Renal cortical epithelial cell (primary cell): ENCODE results near the gene KCNC3. TPM values are rescaled to one million over a fixed set of nuclear protein-coding genes. Genes with fewer than 3 reads are reported as not detected.

ENCODE experiments used
- DNase-seq: peaks from one replicate; pipeline ENCODE4 v3.0.0-alpha.2; 2011; ENCODE audit warnings: low read depth
- total RNA-seq: library from RNA; depleted of rRNA; stranded (reverse); fragments of >200 nt; gene quantifications from 2 replicates; pipeline ENCODE4 v1.2.3, GENCODE V29; 2014

Gene KCNC3
- total RNA-seq, 1 donor from 2014 or later, result 6.5 TPM

DNA sequence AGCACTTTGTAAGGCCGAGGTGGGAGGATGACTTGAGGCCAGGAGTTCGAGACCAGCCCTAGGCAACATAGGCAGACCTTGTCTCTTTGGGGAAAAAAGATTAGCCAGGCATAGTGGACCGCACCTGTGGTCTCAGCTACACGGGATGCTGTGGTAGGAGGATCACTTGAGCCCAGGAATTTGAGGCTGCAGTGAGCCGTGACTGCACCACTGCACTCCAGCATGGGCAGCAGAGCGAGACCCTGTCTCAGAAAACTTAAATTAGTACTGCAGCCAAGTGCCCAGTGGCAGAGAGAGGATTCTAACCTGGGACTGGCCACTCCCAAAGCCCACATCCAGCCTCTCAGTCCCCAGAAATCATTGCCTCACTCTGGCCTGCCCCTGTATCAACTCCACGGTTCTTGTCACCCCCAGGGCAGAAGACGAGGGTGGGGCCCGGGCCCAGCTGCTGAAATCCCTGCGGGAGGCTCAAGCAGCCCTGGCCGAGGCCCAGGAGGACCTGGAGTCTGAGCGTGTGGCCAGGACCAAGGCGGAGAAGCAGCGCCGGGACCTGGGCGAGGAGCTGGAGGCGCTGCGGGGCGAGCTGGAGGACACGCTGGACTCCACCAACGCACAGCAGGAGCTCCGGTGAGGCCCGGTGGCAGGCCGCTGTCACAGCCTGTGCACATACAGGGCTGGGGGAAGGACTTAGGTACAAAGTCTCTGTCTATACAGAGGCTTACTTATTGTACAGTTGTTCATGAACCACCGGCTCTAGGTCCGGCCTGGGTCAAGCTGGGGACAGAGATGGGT, 53.4 kb downstream of the KCNC3 start:
- DNase-seq, result no peak

DNA sequence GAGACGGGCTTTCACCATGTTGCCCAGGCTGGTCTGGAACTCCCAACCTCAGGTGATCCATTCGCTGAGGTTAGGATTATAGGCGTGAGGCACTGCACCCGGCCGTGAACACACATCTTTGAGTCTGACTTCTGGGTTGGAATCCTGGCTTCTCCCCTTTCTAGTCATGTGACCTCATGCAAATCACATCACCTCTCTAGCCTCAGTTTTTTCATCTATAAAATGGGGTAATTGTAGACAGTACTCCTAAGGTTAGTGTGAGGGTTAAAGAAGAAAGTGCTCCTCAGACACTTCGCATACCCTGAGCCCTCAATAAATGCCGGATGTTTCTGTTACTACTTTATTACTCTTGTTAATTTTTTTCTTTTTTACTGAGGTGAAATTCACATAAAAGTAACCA, 55.4 kb downstream of the KCNC3 start:
- DNase-seq, result no peak

GRCh38 chr19:50272263-50272897, 56.8 kb downstream of the KCNC3 start:
- DNase-seq, result no peak

DNA sequence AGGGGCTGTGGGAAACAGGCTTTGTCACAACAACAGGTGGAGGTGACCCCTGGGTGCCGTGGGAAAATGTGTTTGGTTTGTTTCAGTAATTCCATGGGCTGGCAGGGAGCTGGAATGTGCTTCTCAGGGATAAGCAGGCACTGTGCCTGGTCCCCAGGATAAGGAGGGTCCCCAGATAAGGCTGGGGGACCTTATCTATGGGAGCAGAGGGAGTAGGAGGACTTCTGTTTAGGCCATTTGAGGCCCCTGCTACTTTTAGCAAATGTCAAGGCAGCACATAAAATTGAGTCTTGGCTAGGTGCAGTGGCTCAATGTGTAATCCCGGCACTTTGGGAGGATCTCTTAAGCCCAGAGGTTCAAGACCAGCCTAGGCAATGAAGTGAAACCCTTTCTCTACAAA, 59.5 kb downstream of the KCNC3 start:
- no peak for DNase-seq

DNA sequence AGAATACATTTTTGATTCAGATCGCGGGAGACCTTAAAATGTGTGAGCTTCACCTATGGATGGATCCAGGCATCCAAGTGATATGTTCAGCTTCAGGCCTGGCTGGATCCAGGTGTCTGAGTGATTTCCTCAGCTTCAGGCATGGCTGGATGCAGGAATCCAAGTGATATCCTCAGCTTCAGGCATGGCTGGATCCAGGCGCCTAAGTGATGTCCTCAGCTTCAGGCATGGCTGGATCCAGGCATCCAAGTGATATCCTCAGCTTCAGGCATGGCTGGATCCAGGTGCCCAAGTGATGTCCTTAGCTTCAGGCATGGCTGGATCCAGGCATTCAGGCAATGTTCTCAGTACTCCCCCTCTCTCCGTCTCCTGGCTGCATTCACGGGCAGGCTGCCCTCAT, 60.7 kb downstream of the KCNC3 start:
- no peak for DNase-seq

GRCh38 chr19:50268041-50268440, 61.1 kb downstream of the KCNC3 start:
- DNase-seq, result no peak

- DNase-seq, result no peak
These were observed 62.3 kb downstream of the KCNC3 start for GRCh38 chr19:50266896-50267295.

DNA sequence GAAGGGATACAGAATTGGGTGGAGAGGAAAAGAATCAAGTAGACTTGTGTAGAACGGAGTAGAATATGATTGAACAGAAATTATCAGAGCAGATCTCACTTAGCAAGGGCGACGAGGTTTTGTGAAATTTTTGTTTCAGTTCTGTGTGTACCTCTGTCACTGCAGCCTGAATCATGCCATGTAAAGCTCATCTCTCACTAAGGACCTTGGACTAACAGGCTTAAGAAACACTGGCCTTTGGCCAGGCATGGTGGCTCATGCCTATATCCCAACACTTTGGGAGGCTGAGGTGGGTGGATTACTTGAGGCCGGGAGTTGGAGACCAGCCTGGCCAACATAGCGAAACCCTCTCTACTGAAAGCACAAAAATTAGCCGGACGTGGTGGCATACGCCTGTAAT, 63.1 kb downstream of the KCNC3 start:
- DNase-seq, result no peak

GRCh38 chr19:50264483-50265186, 64.5 kb downstream of the KCNC3 start:
- no peak for DNase-seq

- DNase-seq, result no peak
These were observed 66.0 kb downstream of the KCNC3 start for GRCh38 chr19:50263176-50263575.

Other genes with a start within 250 kb of the KCNC3 start
- not detected in 2 replicates for gene IZUMO2, start 166.1 kb downstream of the KCNC3 start, total RNA-seq
- gene MYH14, start 125.8 kb downstream of the KCNC3 start, total RNA-seq, result 0.85 and 36.5 TPM in 2 replicates
- gene NAPSA, start 36.3 kb upstream of the KCNC3 start, total RNA-seq, result 15.2 TPM in 1 of 2 replicates, not detected in the other
- gene NR1H2, start 47.1 kb upstream of the KCNC3 start, total RNA-seq, result 67.0 and 72.5 TPM in 2 replicates
- 23.9 and 34.7 TPM in 2 replicates for gene POLD1, start 55.0 kb upstream of the KCNC3 start, total RNA-seq
- gene SPIB, start 89.6 kb upstream of the KCNC3 start, total RNA-seq, result not detected in 2 replicates
- 0.35 TPM in 1 of 2 replicates, not detected in the other for gene MYBPC2, start 103.5 kb upstream of the KCNC3 start, total RNA-seq
- 58.3 and 78.7 TPM in 2 replicates for gene EMC10, start 147.1 kb upstream of the KCNC3 start, total RNA-seq
- 0.52 and 0.89 TPM in 2 replicates for gene GARIN5A, start 147.5 kb upstream of the KCNC3 start, total RNA-seq
- gene JOSD2, start 181.8 kb upstream of the KCNC3 start, total RNA-seq, result 13.5 and 19.8 TPM in 2 replicates
- not detected in 2 replicates for gene ASPDH, start 184.5 kb upstream of the KCNC3 start, total RNA-seq
- 0.30 TPM in 1 of 2 replicates, not detected in the other for gene LRRC4B, start 239.1 kb upstream of the KCNC3 start, total RNA-seq